ENCODE data around the gene KRTAP4-11.
A peak's percentile ranks its signal among the peaks of the same experiment; 100 is the strongest.
"Not testable (repeated sequence)": the region's sequence is repeated elsewhere in the genome, so short reads cannot be mapped to it uniquely, and the experiment has no call there.

The KRTAP4-11 gene

DNA sequence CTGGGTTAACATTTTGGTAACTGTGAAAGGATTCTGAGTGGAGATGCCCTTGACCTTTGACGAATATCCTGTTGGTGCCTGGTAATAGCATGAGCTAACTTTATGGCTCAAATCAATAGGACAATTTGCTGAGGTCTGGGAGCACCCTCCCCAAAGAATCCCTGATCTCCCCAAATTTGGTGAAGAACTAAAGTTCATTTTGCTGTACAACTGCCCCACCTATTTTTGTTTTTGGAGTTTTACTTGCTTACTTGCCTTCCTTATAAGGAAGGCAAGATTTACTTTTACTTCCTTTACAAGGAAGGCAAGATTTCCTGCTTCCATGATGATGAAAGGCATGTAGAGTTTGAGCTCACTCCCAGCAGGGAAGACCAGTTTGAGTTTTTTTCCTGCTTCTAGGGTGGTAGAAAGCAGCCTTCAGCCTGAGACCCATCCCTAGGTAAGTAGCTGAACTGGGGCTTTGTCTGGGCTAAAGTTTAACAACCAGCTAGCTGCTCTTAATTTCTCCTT is 10.2 kb downstream of the KRTAP4-11 start:
- no peak for ATAC-seq
- TF ChIP-seq OSR1 (CRISPR knock-in tag; IDR thresholded peaks at IDR 0.05), result no peak
- TF ChIP-seq TCF4 (CRISPR knock-in tag; IDR thresholded peaks at IDR 0.05; ENCODE audit: borderline replicate concordance), result no peak
- no peak for TF ChIP-seq ZFP30 (CRISPR knock-in tag; IDR thresholded peaks at IDR 0.05)
- no peak for TF ChIP-seq TOX (CRISPR knock-in tag; IDR thresholded peaks at IDR 0.05; ENCODE audit: borderline replicate concordance)

DNA sequence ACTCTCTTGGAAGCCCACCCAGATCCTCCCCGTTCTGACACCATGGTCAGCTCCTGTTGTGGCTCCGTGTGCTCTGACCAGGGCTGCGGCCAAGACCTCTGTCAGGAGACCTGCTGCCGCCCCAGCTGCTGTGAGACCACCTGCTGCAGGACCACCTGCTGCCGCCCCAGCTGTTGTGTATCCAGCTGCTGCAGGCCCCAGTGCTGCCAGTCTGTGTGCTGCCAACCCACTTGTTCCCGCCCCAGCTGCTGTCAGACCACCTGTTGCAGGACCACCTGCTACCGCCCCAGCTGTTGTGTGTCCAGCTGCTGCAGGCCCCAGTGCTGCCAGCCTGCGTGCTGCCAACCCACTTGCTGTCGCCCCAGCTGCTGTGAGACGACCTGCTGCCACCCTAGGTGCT is 12.8 kb downstream of the KRTAP4-11 start, which contains the start of gene KRTAP4-9:
Gene KRTAP4-9 (plus strand): TSS at position 43 of the 400 bp plus-strand sequence. CDS start 0 bp downstream, at position 43.
- ATAC-seq, result not testable (repeated sequence)

DNA sequence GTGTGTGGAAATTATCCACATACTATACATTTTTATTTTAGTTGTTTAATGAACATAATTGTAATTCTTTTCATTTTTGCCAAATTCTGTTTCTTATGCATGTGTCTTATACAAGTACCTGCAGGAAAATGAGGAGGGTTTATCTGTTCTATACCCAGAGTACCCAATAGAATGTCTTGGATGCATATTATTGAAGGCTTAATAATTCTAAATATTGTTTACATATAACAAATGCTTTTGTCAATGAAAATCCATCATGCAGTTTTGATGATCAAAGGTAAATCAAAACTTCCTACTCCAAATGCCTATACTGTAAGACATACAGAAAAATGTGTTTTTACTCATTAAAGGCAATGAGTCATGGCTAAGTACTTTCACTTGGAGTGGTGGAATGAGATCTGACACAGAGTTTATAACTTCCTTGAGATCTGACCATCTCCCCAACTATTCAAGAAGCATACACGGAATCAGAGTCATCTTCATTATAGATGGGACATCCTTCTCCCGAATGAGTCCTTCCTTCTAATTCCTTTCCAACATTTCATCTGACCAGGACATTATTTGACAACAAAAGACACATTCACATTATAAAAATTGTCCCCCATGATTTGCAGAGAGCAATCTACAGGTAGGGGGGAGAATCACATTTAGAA is 13.7 kb downstream of the KRTAP4-11 start:
- peak; percentile 84 for ATAC-seq

- no peak for ATAC-seq
- TF ChIP-seq POU6F1 (CRISPR knock-in tag; IDR thresholded peaks at IDR 0.05; ENCODE audit: borderline replicate concordance, low read depth), result no peak
- peak; percentile 81; the same call in 1 of the 2 replicates for TF ChIP-seq ZFP3 (CRISPR knock-in tag; IDR thresholded peaks at IDR 0.05)
Measured at GRCh38 chr17:41103896-41104295, 14.3 kb downstream of the KRTAP4-11 start.

DNA sequence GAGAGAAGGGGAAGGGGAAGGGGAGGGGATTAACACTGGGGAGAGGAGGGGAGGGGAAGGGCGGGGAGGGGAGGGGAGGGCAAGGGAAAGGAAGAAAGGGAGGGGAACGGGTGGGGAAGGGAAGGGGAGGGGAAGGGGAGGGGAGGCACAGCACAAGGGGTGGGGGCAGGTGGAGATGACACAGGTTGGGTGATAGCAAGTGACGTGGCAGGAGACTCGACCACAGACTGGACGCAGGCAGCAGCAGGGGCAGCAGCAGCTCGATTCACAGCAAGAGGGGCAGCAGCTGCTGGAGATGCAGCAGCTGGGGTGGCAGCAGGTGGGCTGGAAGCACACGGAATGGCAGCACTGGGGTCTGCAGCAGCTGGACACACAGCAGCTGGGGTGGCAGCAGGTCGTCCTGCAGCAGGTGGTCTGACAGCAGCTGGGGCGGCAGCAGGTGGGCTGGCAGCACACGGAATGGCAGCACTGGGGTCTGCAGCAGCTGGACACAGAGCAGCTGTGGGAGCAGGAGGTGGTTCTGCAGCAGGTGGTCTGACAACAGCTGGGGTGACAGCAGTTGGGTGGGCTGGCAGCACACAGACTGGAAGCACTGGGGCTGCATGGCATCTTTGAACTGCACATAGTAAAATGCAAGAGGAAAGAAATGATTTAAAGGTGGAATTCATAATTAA is 16.4 kb downstream of the KRTAP4-11 start, which contains the start of gene KRTAP4-16:
Gene KRTAP4-16 (minus strand): TSS at position 624 of the 674 bp plus-strand sequence. CDS start 0 bp downstream, at position 624.
- TF ChIP-seq ISL1 (CRISPR knock-in tag; IDR thresholded peaks at IDR 0.05), result no peak
- no peak for TF ChIP-seq TCF4 (CRISPR knock-in tag; IDR thresholded peaks at IDR 0.05; ENCODE audit: borderline replicate concordance)
- TF ChIP-seq ZFP30 (CRISPR knock-in tag; IDR thresholded peaks at IDR 0.05), result no peak
- no peak for TF ChIP-seq BACH2 (CRISPR knock-in tag; IDR thresholded peaks at IDR 0.05; ENCODE audit: borderline replicate concordance)
- no peak for TF ChIP-seq PPARA (CRISPR knock-in tag; IDR thresholded peaks at IDR 0.05; ENCODE audit: borderline replicate concordance)
- TF ChIP-seq POU6F1 (CRISPR knock-in tag; IDR thresholded peaks at IDR 0.05; ENCODE audit: borderline replicate concordance, low read depth), result no peak
- no peak for TF ChIP-seq ZC3H10 (CRISPR knock-in tag; IDR thresholded peaks at IDR 0.05)
- TF ChIP-seq ARNTL (CRISPR knock-in tag; IDR thresholded peaks at IDR 0.05; ENCODE audit: borderline replicate concordance, low read depth), result no peak
- no peak for TF ChIP-seq TSHZ2 (CRISPR knock-in tag; IDR thresholded peaks at IDR 0.05)
- TF ChIP-seq ZNF70 (CRISPR knock-in tag; IDR thresholded peaks at IDR 0.05), result no peak
- TF ChIP-seq TOX (CRISPR knock-in tag; IDR thresholded peaks at IDR 0.05; ENCODE audit: borderline replicate concordance), result no peak
- TF ChIP-seq, protein P1, sequence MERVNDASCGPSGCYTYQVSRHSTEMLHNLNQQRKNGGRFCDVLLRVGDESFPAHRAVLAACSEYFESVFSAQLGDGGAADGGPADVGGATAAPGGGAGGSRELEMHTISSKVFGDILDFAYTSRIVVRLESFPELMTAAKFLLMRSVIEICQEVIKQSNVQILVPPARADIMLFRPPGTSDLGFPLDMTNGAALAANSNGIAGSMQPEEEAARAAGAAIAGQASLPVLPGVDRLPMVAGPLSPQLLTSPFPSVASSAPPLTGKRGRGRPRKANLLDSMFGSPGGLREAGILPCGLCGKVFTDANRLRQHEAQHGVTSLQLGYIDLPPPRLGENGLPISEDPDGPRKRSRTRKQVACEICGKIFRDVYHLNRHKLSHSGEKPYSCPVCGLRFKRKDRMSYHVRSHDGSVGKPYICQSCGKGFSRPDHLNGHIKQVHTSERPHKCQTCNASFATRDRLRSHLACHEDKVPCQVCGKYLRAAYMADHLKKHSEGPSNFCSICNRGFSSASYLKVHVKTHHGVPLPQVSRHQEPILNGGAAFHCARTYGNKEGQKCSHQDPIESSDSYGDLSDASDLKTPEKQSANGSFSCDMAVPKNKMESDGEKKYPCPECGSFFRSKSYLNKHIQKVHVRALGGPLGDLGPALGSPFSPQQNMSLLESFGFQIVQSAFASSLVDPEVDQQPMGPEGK (CRISPR knock-in tag; IDR thresholded peaks at IDR 0.05; ENCODE audit: borderline replicate concordance), result no peak
- TF ChIP-seq OSR1 (CRISPR knock-in tag; IDR thresholded peaks at IDR 0.05), result no peak
- TF ChIP-seq ZFP3 (CRISPR knock-in tag; IDR thresholded peaks at IDR 0.05), result no peak
- no peak for TF ChIP-seq CSDC2 (CRISPR knock-in tag; IDR thresholded peaks at IDR 0.05)
- no peak for TF ChIP-seq CREB5 (CRISPR knock-in tag; IDR thresholded peaks at IDR 0.05; ENCODE audit: low read depth)
- no peak for TF ChIP-seq ZNF565 (CRISPR knock-in tag; conservative IDR thresholded peaks at IDR 0.05; ENCODE audit: low read depth)
- no peak for TF ChIP-seq CSRNP3 (CRISPR knock-in tag; IDR thresholded peaks at IDR 0.05)
- TF ChIP-seq ESRRG (CRISPR knock-in tag; IDR thresholded peaks at IDR 0.05), result no peak
- ATAC-seq, result no peak

GRCh38 chr17:41099682-41100480 is 18.3 kb downstream of the KRTAP4-11 start:
- ATAC-seq, result peak; percentile 25; the same call in 2 of the 3 replicates
